H1 (cell line): ENCODE results near the gene PTPRT. TPM values are rescaled to one million over a fixed set of nuclear protein-coding genes. Genes with fewer than 3 reads are reported as not detected.

Experiments used
- CTCF ChIA-PET: fragments of 300-600 bp; sonication (Branson Sonifier 250); formaldehyde crosslinking; loops from one replicate; lab custom pipeline; 2021; ENCODE audit not compliant: partially characterized antibody; lab: Charles Lee
- POLR2A ChIA-PET: fragments of 300-600 bp; sonication (Branson Sonifier 250); formaldehyde crosslinking; loops from one replicate; lab custom pipeline; 2021; ENCODE audit warnings: inconsistent platforms; ENCODE audit not compliant: partially characterized antibody; lab: Charles Lee
- DNase-seq, 2 experiments: peaks; one replicate each; pipeline versions ENCODE4 v3.0.0 to v3.0.0-alpha.2; 2010 to 2022; ENCODE audit warnings: low spot score in 2 of 2, low read depth in 1 of 2, mixed read lengths in 1 of 2
- FAIRE-seq: peaks from 2 replicates; lab custom pipeline; 2011; peaks lifted over from hg19 to GRCh38; lab: Jason Lieb, UNC
- H2AFZ ChIP-seq: 2 replicates; pipeline ENCODE4 v1.8.1; 2012; ENCODE audit warnings: low read length, inconsistent platforms
- H2AK5ac ChIP-seq: 2 replicates; pipeline ENCODE4 v1.6.1; 2013; ENCODE audit warnings: low read depth, low read length
- H2BK120ac ChIP-seq: replicated peaks from 2 replicates; pipeline ENCODE3; 2013; ENCODE audit warnings: low read depth, low read length, inconsistent platforms
- H2BK12ac ChIP-seq: 2 replicates; pipeline ENCODE4 v1.6.1; 2013; ENCODE audit warnings: low read depth, low read length
- H2BK15ac ChIP-seq: 2 replicates; pipeline ENCODE4 v1.6.1; 2013; ENCODE audit warnings: low read length
- H2BK20ac ChIP-seq: 2 replicates; pipeline ENCODE4 v1.6.1; 2013; ENCODE audit warnings: low read length
- H2BK5ac ChIP-seq: 2 replicates; pipeline ENCODE4 v1.6.1; 2013; ENCODE audit warnings: low read depth, low read length
- H3K14ac ChIP-seq: 2 replicates; pipeline ENCODE4 v1.6.1; 2013; ENCODE audit warnings: inconsistent platforms; ENCODE audit not compliant: insufficient read length
- H3K18ac ChIP-seq: 2 replicates; pipeline ENCODE4 v1.6.1; 2013; ENCODE audit warnings: low read length; ENCODE audit errors: extremely low read depth
- H3K23ac ChIP-seq: 2 replicates; pipeline ENCODE4 v1.6.1; 2013; ENCODE audit warnings: inconsistent platforms; ENCODE audit not compliant: insufficient read length
- H3K23me2 ChIP-seq: 2 replicates; pipeline ENCODE4 v1.6.1; 2013; ENCODE audit warnings: low read depth, low read length
- H3K27ac ChIP-seq: 2 replicates; pipeline ENCODE4 v1.6.1; 2011; ENCODE audit warnings: low read depth, low read length, inconsistent platforms
- H3K27me3 ChIP-seq, 4 experiments: replicated peaks in 1 of 4; 1 replicate in 1 of 4; 2 replicates in 3 of 4; pipeline versions ENCODE4 v1.6.1 to v1.8.1; 2011 to 2013; ENCODE audit warnings: low read length in 3 of 4, mild to moderate bottlenecking in 3 of 4, inconsistent platforms in 2 of 4, mixed read lengths in 2 of 4, moderate library complexity in 1 of 4; ENCODE audit not compliant: control insufficient read depth in 3 of 4, insufficient read depth in 3 of 4; ENCODE audit errors: extremely low read depth in 1 of 4
- H3K36me3 ChIP-seq, 4 experiments: 2 replicates each; pipeline versions ENCODE4 v1.6.1 to v1.8.1; 2011 to 2013; ENCODE audit warnings: mild to moderate bottlenecking in 4 of 4, low read length in 3 of 4, moderate library complexity in 2 of 4, control low read depth in 1 of 4, inconsistent platforms in 1 of 4; ENCODE audit not compliant: insufficient read depth in 4 of 4, control insufficient read depth in 2 of 4
- H3K4ac ChIP-seq: replicated peaks from 2 replicates; pipeline ENCODE3; 2013; ENCODE audit warnings: low read length, low read depth, mixed read lengths, inconsistent platforms; ENCODE audit not compliant: insufficient read length
- H3K4me1 ChIP-seq, 4 experiments: replicated peaks in 1 of 4; 1 replicate in 1 of 4; 2 replicates in 3 of 4; pipeline versions ENCODE4 v1.6.1 to v1.8.1; 2011 to 2013; ENCODE audit warnings: low read length in 3 of 4, inconsistent platforms in 2 of 4, mixed read lengths in 1 of 4; ENCODE audit not compliant: insufficient read depth in 4 of 4, control insufficient read depth in 3 of 4
- H3K4me2 ChIP-seq, 2 experiments: 2 replicates each; pipeline versions ENCODE4 v1.6.1 to v1.8.1; 2011 to 2013; ENCODE audit warnings: low read depth in 2 of 2, low read length in 2 of 2, control low read depth in 1 of 2, inconsistent platforms in 1 of 2, mild to moderate bottlenecking in 1 of 2; ENCODE audit not compliant: insufficient read depth in 1 of 2
- H3K4me3 ChIP-seq, 4 experiments: fragments of 200-600, 300-600 bp in 1 of 4; sonication (generic), shearing (Covaris generic), sonication (Bioruptor Twin) in 1 of 4; 2 replicates each; pipeline versions ENCODE4 v1.5.1 to v1.8.1; 2011 to 2016; ENCODE audit warnings: low read length in 4 of 4, low read depth in 3 of 4, control low read depth in 2 of 4, inconsistent platforms in 2 of 4, mild to moderate bottlenecking in 2 of 4, mixed read lengths in 1 of 4, moderate library complexity in 1 of 4; ENCODE audit not compliant: insufficient read depth in 2 of 4; ENCODE audit errors: extremely low read depth in 1 of 4
- H3K56ac ChIP-seq: replicated peaks from 2 replicates; pipeline ENCODE3; 2013; ENCODE audit warnings: low read depth, mild to moderate bottlenecking, mixed read lengths, low read length, inconsistent platforms; ENCODE audit not compliant: insufficient read length
- H3K79me1 ChIP-seq: 2 replicates; pipeline ENCODE4 v1.6.1; 2013; ENCODE audit warnings: low read depth, low read length, control low read depth
- H3K79me2 ChIP-seq, 2 experiments: 2 replicates each; pipeline versions ENCODE4 v1.6.1 to v1.8.1; 2012 to 2013; ENCODE audit warnings: low read length in 2 of 2, mild to moderate bottlenecking in 2 of 2, inconsistent platforms in 1 of 2; ENCODE audit not compliant: insufficient read depth in 2 of 2, control insufficient read depth in 1 of 2
- H3K9ac ChIP-seq, 4 experiments: replicated peaks in 1 of 4; 1 replicate in 1 of 4; 2 replicates in 3 of 4; pipeline versions ENCODE4 v1.6.1 to v1.8.1; 2011 to 2013; ENCODE audit warnings: low read depth in 3 of 4, low read length in 3 of 4, control low read depth in 2 of 4, mild to moderate bottlenecking in 2 of 4, moderate library complexity in 2 of 4, inconsistent platforms in 1 of 4; ENCODE audit errors: extremely low read depth in 1 of 4
- H3K9me3 ChIP-seq, 2 experiments: 2 replicates each; pipeline versions ENCODE4 v1.6.1 to v1.8.1; 2012 to 2013; ENCODE audit warnings: mild to moderate bottlenecking in 2 of 2, moderate library complexity in 2 of 2, control low read depth in 1 of 2, inconsistent platforms in 1 of 2, low read depth in 1 of 2, low read length in 1 of 2, mixed read lengths in 1 of 2; ENCODE audit not compliant: insufficient read depth in 2 of 2
- H4K20me1 ChIP-seq, 2 experiments: replicated peaks in 1 of 2; 2 replicates each; pipeline versions ENCODE3 to v1.8.1; 2011 to 2013; ENCODE audit warnings: inconsistent platforms in 2 of 2, low read length in 2 of 2, mild to moderate bottlenecking in 1 of 2; ENCODE audit not compliant: insufficient read depth in 2 of 2, control insufficient read depth in 1 of 2
- H4K5ac ChIP-seq: 2 replicates; pipeline ENCODE4 v1.6.1; 2013; ENCODE audit warnings: low read length, low read depth, mixed read lengths, inconsistent platforms; ENCODE audit not compliant: insufficient read length
- H4K8ac ChIP-seq: 2 replicates; pipeline ENCODE4 v1.8.0; 2013; ENCODE audit warnings: mild to moderate bottlenecking, moderate library complexity, low read length, inconsistent platforms; ENCODE audit not compliant: insufficient read depth; ENCODE audit errors: extremely low read depth
- H4K91ac ChIP-seq: replicated peaks from 2 replicates; pipeline ENCODE3; 2013; ENCODE audit warnings: low read length, mixed read lengths, inconsistent platforms; ENCODE audit not compliant: insufficient read length
- CBX5 ChIP-seq: fragments of 300-800, 300-1000 bp; sonication (generic); IDR thresholded peaks from 2 replicates; pipeline ENCODE4 v1.7.1; 2016; ENCODE audit warnings: antibody characterized with exemption, low read length, low read depth
- WGBS, 2 experiments: shearing (Covaris generic) in 1 of 2; methylation state at CpG; one replicate each; pipeline versions ENCODE4 v1.1.6 to v1.1.7; 2013 to 2015; ENCODE audit warnings: low lambda C conversion rate in 2 of 2, mixed read lengths in 2 of 2, inconsistent platforms in 1 of 2, low coverage in 1 of 2, missing lambda C conversion rate in 1 of 2; ENCODE audit not compliant: insufficient replicate concordance in 2 of 2, insufficient coverage in 1 of 2, insufficient read length in 1 of 2; ENCODE audit errors: extremely low coverage in 1 of 2, missing lambda C conversion rate in 1 of 2; 5-methylcytosine and 5-hydroxymethylcytosine counted together
- polyA plus RNA-seq, 7 experiments: library from polyadenylated mRNA; depleted of rRNA in 3 of 7; stranded (reverse) in 5 of 7; unstranded in 2 of 7; fragments of >200 nt in 5 of 7; fragments of 200-250 nt in 2 of 7; gene quantifications; 1 replicate in 5 of 7; 2 replicates in 1 of 7; 4 replicates in 1 of 7; pipeline versions ENCODE4 v1.2.1 to v1.2.3, GENCODE V29; 2011 to 2013; ENCODE audit warnings: missing spikeins in 2 of 7, mixed read lengths in 2 of 7
- total RNA-seq: library from RNA; stranded (reverse); fragmentation: NEBNext Ultra II Directional; extraction: Animal tissue kit (Norgen Biotek cat#: 25700); gene quantifications from 2 replicates; pipeline ENCODE4 v1.2.1, GENCODE V29; 2021

Gene PTPRT
- total and polyA plus RNA-seq, 2 of the 8 experiments (the other 6 are each of a cell fraction or from before 2014, with no cell fraction given) = 0.33 to 1.8 TPM

GRCh38 chr20:42419814-42420532 lies 769.7 kb downstream of the PTPRT start:
- Histone ChIP-seq H2AK5ac (no peak overlapping the region), H4K20me1 (no peaks in the 10 kb centered on the region), H2BK20ac (no peak overlapping the region), H3K4me3 (no peak overlapping the region), H2BK120ac (no peak overlapping the region), H3K23me2 (no peaks in the 10 kb centered on the region), H3K27me3 (no peaks in the 10 kb centered on the region), H4K8ac (no peak overlapping the region), H3K79me1 (no peaks in the 10 kb centered on the region), H3K4me2 (no peak overlapping the region), H3K56ac (no peak overlapping the region), H3K18ac (no peak overlapping the region), H3K4ac (no peak overlapping the region), H3K14ac (no peak overlapping the region), H3K23ac (no peak overlapping the region), H2BK15ac (no peak overlapping the region), H3K9ac (no peak overlapping the region), H3K4me1 (no peaks in the 10 kb centered on the region), H2BK5ac (no peak overlapping the region), H3K27ac (no peak overlapping the region), H4K91ac (no peak overlapping the region), H3K36me3 (no peaks in the 10 kb centered on the region), H4K5ac (no peak overlapping the region), H3K79me2 (no peaks in the 10 kb centered on the region), H3K9me3 (no peaks in the 10 kb centered on the region), H2AFZ (no peak overlapping the region), H2BK12ac (no peak overlapping the region)
- 86% methylated on average over 15 of the region's 15 CpGs; no CpG with 5 or more reads in 1 of the 2 experiments for WGBS, 2 experiments
- ChIA-PET CTCF (interaction anchor here (0.7 kb wide), 1 partner anchor 463 kb away, joined by 4 read pairs; no protein-coding TSS in a partner anchor), POLR2A (no interaction called here)
- DNase-seq = no peak
- no peak for FAIRE-seq
- TF ChIP-seq CBX5 = no peak
